AG09309 (cell line): ENCODE results near the gene TMEM151A.
A peak's percentile ranks its signal among the peaks of the same experiment; 100 is the strongest.

Source experiments
- DNase-seq: peaks from one replicate; pipeline ENCODE4 v3.0.0-alpha.2; 2010; ENCODE audit warnings: low read depth
- H3K4me3 ChIP-seq: 2 replicates; pipeline ENCODE4 v1.5.1; 2011; ENCODE audit warnings: mild to moderate bottlenecking, low read depth, low read length, moderate library complexity; ENCODE audit not compliant: control insufficient read depth
- TF ChIP-seq, protein P1 (sequence below): IDR thresholded peaks from 2 replicates; pipeline ENCODE4 v1.5.1; 2011; ENCODE audit warnings: mild to moderate bottlenecking, low read depth, low read length, inconsistent platforms; ENCODE audit not compliant: insufficient read depth, control insufficient read depth; ENCODE audit errors: missing control alignments

TMEM151A gene

DNA sequence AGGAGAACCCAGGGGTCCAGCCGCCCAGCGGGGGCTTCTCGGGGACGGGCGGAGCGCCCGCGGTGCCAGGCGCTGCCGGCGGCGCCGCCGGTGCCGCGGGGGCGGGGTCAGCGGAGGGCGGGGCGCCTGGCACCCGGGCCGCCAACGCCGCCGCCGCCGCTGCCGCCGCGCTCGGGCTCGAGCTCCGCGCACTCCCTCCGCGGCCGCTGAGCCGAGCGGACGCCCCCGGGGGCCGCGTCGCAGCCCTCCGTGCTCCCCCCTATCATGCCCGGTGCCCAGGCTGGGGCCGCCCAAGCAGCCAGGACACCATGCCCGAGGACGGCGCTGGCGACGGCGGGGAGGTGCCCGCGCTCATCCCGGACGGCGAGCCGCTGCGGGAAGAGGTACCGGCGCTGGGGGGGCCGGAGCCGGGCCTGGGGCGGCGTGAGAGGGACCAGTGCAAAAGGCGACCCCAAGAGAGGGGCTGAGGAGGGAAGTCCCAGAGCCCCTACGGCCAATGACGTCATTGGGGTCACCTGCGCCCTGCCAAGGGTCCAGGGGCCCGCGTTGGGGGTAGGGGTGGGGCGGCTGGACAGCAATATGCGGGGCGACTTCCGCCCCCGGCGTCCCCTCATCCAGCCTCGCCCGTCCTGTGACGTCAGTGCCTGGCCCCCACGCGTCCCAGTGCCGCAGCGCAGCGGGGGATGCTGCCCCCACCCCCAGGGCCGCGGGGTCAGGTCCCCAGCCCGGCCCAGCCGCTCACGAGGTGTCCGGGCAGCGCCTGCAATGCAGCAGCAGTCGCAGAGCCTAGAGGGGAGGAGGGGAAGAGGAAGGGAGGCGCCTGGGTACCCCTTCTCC, at the start of gene TMEM151A:
TMEM151A (plus strand) TSS at position 189 of the 837 bp plus-strand sequence; CDS start at position 309, 120 bp downstream.
- TF ChIP-seq, protein P1, sequence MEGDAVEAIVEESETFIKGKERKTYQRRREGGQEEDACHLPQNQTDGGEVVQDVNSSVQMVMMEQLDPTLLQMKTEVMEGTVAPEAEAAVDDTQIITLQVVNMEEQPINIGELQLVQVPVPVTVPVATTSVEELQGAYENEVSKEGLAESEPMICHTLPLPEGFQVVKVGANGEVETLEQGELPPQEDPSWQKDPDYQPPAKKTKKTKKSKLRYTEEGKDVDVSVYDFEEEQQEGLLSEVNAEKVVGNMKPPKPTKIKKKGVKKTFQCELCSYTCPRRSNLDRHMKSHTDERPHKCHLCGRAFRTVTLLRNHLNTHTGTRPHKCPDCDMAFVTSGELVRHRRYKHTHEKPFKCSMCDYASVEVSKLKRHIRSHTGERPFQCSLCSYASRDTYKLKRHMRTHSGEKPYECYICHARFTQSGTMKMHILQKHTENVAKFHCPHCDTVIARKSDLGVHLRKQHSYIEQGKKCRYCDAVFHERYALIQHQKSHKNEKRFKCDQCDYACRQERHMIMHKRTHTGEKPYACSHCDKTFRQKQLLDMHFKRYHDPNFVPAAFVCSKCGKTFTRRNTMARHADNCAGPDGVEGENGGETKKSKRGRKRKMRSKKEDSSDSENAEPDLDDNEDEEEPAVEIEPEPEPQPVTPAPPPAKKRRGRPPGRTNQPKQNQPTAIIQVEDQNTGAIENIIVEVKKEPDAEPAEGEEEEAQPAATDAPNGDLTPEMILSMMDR, result no peak
- DNase-seq, result no peak
- H3K4me3 ChIP-seq, result peak within 1 kb of the TSS; percentile 13

DNA sequence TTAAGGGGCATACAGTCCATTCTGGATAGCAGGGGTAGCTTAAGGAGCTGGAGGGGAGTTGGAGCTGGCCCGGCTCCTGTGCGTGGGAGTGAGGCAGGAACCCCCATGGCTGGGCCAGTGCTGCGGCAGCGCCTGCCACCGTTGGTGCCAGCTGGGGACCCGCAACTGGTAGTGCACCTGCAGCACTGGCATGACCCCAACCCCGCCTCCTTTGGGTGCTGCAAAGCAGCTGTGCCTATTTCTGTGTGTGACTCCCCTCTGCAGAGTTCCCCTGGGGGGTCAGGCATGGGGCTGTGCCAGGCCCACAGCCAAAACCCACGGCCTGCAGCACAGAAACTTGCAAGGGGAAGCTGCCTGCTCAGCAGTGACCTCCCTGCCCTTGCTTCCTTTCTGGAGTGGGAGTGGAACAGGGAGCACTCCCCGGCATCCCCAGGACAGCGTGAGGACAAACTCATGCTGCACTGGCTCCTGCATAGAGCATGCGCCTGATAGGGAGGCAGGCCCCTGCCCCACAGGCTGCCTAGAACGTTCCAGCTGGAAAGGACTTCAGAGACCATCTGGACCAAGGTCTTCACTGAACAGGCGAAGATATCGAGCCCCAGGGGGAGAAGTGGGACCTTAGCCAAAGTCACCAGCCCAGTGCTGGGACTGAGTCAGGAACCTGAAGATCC, 49.5 kb upstream of the TMEM151A start:
- TF ChIP-seq, protein P1, result no peak
- no peak overlapping the region for H3K4me3 ChIP-seq
- no peak for DNase-seq

DNA sequence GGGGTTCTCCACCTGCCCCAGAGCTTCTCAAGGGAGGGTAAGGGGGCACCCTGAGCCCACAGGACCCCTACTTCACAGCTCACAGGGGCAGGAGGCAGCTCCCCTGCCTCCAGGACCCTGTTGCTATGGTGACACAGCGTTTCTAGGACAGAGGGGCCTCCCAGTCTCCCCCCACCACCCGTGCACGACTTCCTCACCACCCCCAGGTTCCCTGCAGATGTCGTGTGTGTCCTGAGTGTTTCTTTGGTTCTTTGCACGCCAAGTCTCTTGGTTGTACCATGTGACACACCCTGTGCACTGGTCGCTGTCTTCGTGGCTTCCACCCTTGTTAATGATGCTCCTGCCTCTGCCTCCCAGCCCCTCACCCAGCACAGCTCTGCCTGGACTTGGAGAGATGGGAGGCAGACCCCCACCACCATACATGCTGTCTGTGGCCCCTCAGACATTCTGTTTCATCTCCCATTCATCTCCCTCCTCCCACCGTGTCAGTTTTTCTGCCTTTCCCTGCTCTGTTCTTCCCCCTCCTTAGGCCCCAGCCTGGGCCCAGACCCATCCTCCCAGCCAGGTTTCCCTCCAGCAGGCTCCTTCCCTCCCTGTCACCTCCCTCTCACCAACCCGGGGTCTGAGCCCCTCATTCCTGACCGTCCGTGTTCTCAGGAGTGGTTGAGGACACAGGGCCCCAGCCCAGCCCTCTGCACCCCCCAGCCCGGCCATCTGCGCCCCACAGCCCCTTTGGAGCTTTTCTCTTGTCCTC, 47.7 kb upstream of the TMEM151A start:
- DNase-seq, result no peak
- TF ChIP-seq, protein P1, result no peak
- H3K4me3 ChIP-seq, result no peak overlapping the region

DNA sequence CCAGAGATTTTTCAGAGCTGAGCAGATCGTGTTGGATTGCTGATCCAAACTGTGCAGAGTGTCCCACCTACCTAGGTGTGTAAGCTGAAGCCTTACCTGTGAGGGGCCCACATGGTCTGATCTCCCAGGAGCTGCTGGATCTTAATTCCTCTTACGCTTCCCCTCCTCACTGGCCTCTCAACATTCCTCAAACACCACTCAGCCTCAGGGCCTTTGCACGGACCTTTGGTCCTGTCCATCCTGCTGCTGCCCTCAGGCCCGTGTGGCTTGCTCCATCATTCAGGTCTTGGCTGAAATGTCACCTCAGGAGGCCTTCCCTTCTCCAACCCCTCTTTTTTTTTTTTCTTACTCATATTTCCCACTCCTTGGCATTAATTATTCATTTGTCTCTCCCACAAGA, 44.4 kb upstream of the TMEM151A start:
- TF ChIP-seq, protein P1, result no peak
- H3K4me3 ChIP-seq, result no peak overlapping the region
- DNase-seq, result no peak

DNA sequence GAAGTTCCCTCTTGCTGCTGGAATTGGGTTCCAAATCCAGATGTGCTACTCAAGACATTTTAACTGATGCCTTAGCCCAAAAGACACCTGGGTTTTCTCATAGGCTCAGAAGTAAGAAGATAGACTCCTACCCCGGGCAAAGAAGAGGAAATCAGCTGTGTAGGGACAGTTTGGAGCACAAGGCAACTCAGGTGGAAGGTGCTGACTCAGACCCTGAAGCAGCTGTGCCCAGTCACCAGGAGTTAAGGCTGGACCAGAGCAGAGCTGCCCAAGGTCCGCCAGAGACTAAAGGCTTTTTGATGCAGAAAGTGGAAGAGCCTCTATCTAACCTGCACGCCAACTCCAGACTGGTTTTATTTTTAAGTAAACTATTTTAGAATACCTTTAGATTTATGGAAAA, 43.9 kb upstream of the TMEM151A start:
- TF ChIP-seq, protein P1, result no peak
- no peak for DNase-seq
- H3K4me3 ChIP-seq, result no peak overlapping the region

DNA sequence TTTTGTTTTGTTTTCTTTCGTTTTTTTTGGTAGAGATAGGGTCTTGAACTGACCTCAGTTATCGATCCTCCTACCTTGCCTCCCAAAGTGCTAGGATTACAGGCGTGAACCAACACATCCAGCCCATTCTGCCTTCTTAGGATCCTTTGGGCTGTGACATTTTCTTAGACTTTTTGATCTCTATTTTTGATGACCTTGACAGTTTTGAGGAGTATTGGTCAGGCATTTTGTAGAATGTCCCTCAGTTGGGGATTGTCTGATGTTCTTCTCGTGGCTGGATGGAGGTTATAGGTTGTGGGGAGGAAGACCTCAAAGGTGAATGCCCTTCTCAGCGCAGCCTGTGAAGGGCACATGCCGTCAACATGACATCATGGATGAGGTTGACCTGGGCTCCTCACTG, 42.8 kb upstream of the TMEM151A start:
- TF ChIP-seq, protein P1, result no peak
- no peak for DNase-seq
- H3K4me3 ChIP-seq, result no peak overlapping the region
